OCI-LY3 (cell line): ENCODE data around the gene TMEM242.

Experiments
- H2AFZ ChIP-seq: fragments of 200-600, 300-600 bp; shearing (Covaris generic); 2 replicates; pipeline ENCODE4 v1.6.0; 2014; ENCODE audit warnings: antibody characterized with exemption, low read depth, low read length
- H3K27ac ChIP-seq: fragments of 200-600, 300-600 bp; sonication (generic); 2 replicates; pipeline ENCODE4 v1.5.1; 2014; ENCODE audit warnings: mild to moderate bottlenecking, low read length, moderate library complexity, mixed read lengths
- H3K27me3 ChIP-seq: fragments of 200-600, 300-600 bp; sonication (generic); 2 replicates; pipeline ENCODE4 v1.6.1; 2014; ENCODE audit warnings: low read depth, low read length, mixed read lengths
- H3K36me3 ChIP-seq: fragments of 200-600, 300-600 bp; sonication (generic); replicated peaks from 2 replicates; pipeline ENCODE3; 2014; ENCODE audit warnings: low read depth, low read length, mixed read lengths
- H3K4me1 ChIP-seq: fragments of 300-600, 200-600 bp; sonication (generic); 2 replicates; pipeline ENCODE4 v1.6.1; 2014; ENCODE audit warnings: low read length, mixed read lengths
- H3K4me2 ChIP-seq: fragments of 200-600, 300-600 bp; sonication (generic); 2 replicates; pipeline ENCODE4 v1.6.1; 2014; ENCODE audit warnings: low read length, mixed read lengths
- H3K4me3 ChIP-seq: fragments of 300-600, 200-600 bp; sonication (generic); 2 replicates; pipeline ENCODE4 v1.5.1; 2014; ENCODE audit warnings: antibody characterized with exemption, mild to moderate bottlenecking, low read length, moderate library complexity
- H3K79me2 ChIP-seq: fragments of 300-600, 200-600 bp; shearing (Covaris generic); 2 replicates; pipeline ENCODE4 v1.6.1; 2014; ENCODE audit warnings: mild to moderate bottlenecking, low read length, mixed read lengths
- H3K9ac ChIP-seq: fragments of 300-600, 200-600 bp; shearing (Covaris generic); 2 replicates; pipeline ENCODE4 v1.6.0; 2014; ENCODE audit warnings: mild to moderate bottlenecking, low read length, moderate library complexity
- H3K9me3 ChIP-seq: fragments of 200-600, 300-600 bp; shearing (Covaris generic); 2 replicates; pipeline ENCODE4 v1.6.1; 2014; ENCODE audit warnings: low read length, mixed read lengths; ENCODE audit not compliant: insufficient read depth
- H4K20me1 ChIP-seq: fragments of 200-600, 300-600 bp; sonication (generic); 2 replicates; pipeline ENCODE4 v1.6.1; 2016; ENCODE audit warnings: low read length, mixed read lengths; ENCODE audit not compliant: insufficient read depth
- EZH2phosphoT487 ChIP-seq: fragments of 200-600 bp; shearing (Covaris generic); IDR thresholded peaks from 2 replicates; pipeline ENCODE4 v1.6.1; 2018; ENCODE audit warnings: antibody characterized with exemption, mixed run types, low read depth
- TF ChIP-seq, protein P1 (sequence below): fragments of 200-600, 300-600 bp; sonication (generic); IDR thresholded peaks from 2 replicates; pipeline ENCODE4 v1.5.1; 2014; ENCODE audit warnings: antibody characterized with exemption, low read length, low read depth

The TMEM242 gene

DNA sequence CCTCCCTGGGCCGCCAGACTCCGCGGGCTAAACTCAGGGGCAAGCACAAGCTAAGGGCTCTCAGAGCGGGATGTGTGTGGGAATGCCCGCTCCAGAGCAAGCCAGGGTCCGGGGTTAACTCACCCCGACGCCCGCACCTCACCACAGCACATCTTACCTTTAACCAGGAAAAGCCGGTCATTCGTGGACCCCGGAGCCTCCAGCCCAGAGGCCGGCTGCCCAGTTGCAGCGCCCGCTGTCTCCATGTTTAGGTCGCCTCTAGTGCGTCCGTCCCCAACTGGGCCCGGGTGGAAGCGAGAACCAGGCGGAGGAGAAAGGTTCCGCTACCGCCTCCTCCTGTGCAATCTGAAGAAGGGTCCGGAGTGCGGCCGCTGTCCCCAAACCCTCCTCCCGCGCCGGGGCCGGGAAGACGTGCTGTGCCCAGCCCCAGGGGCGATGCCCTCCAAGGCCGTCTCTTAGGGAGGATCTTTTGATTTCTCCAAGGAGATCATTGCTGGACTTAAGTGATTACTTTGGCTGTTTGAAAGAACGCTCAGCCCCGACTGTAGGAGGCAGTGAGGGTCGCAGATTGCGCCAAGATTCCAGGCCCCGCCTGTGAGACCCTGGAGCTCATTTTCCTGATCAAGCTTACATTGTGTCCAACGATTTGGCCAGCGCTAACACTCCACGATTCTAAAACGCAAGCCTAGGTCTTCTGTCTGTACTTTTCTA lies at the start of gene TMEM242:
TSS of gene TMEM242 (minus strand) at position 265 of the 711 bp plus-strand sequence. CDS start at position 245, 20 bp downstream.
- no peak for TF ChIP-seq EZH2phosphoT487
- TF ChIP-seq, protein P1, sequence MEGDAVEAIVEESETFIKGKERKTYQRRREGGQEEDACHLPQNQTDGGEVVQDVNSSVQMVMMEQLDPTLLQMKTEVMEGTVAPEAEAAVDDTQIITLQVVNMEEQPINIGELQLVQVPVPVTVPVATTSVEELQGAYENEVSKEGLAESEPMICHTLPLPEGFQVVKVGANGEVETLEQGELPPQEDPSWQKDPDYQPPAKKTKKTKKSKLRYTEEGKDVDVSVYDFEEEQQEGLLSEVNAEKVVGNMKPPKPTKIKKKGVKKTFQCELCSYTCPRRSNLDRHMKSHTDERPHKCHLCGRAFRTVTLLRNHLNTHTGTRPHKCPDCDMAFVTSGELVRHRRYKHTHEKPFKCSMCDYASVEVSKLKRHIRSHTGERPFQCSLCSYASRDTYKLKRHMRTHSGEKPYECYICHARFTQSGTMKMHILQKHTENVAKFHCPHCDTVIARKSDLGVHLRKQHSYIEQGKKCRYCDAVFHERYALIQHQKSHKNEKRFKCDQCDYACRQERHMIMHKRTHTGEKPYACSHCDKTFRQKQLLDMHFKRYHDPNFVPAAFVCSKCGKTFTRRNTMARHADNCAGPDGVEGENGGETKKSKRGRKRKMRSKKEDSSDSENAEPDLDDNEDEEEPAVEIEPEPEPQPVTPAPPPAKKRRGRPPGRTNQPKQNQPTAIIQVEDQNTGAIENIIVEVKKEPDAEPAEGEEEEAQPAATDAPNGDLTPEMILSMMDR = peak; percentile 14; the same call in 1 of the 2 replicates
- H3K9ac ChIP-seq = peak within 1 kb of the TSS; percentile 69
- H3K4me3 ChIP-seq = peak within 1 kb of the TSS; percentile 96
- peaks cover 16% of the 10 kb centered on the region for H3K4me1 ChIP-seq
- no peak within 1 kb of the TSS for H3K27ac ChIP-seq
- no peaks in the 10 kb centered on the region for H4K20me1 ChIP-seq
- peaks cover 5% of the 10 kb centered on the region; the same call in 1 of the 2 replicates for H3K79me2 ChIP-seq
- H3K9me3 ChIP-seq = no peaks in the 10 kb centered on the region
- H3K4me2 ChIP-seq = peak within 1 kb of the TSS; percentile 92
- no peaks in the 10 kb centered on the region for H3K36me3 ChIP-seq
- peaks cover 24% of the 10 kb centered on the region for H3K27me3 ChIP-seq
- H2AFZ ChIP-seq = peak within 1 kb of the TSS; percentile 97

DNA sequence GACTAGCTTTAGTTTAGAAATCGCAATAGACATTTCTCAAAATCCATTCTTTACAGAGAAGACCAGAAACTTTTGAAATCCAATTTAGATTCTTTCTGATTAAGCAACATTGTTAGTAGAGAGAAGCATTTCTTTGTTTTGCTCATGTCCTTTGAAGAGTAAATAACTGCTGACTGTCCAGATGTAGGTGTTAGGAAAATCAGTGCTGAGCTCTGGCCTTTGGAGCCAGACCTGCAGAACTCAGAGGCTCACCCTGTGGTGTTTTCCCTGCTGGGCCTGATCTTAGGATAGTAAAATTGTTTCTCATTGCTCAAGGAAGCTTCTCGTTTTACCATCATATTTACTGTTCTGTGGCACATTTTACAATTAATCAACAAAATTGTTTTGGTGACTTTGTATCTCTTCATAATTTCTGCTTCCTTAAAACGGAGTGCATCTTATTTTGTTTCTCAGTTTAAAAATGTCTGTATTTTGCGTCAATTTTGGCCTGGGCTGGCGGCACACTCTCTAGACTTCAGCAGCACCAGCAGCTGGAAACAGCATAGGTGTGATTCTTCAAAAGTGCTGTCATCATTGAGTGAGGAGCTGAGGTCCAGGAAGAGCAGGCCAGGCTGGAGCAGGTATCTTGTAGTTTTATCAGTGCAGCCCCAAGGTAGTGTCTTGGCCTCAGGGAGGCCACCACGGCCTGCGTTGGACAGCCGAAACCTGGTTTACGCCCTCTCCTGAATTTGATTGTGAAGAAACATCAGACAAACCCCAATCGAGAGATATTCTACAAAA lies 49.4 kb upstream of the TMEM242 start:
- H3K79me2 ChIP-seq = no peaks in the 10 kb centered on the region
- H3K36me3 ChIP-seq = no peaks in the 10 kb centered on the region
- H3K4me3 ChIP-seq = no peak overlapping the region
- peaks cover 5% of the 10 kb centered on the region; the same call in 1 of the 2 replicates for H3K4me1 ChIP-seq
- no peak overlapping the region for H3K4me2 ChIP-seq
- no peaks in the 10 kb centered on the region for H3K27me3 ChIP-seq
- no peaks in the 10 kb centered on the region for H3K9me3 ChIP-seq
- no peaks in the 10 kb centered on the region for H4K20me1 ChIP-seq
- TF ChIP-seq, protein P1 = no peak
- no peak for TF ChIP-seq EZH2phosphoT487
- no peak overlapping the region for H3K27ac ChIP-seq
- no peak overlapping the region for H2AFZ ChIP-seq
- H3K9ac ChIP-seq = no peak overlapping the region

DNA sequence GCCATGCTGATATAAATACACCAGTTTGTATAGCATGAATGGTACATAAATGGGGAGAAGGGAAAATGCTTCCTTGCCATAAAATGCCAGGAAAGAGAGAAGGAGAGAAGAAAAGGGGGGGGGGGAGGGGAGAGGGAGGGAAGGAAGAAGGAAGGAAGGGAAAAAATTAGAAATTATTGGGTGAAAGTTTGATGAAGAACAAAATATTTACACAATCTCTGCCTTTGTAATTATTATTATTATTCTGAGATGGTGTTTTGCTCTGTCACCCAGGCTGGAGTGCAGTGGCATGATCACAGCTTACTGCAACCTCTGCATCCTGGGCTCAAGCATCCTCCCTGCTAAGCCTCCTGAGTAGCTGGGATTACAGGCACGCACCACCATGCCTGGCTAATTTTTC lies 47.4 kb upstream of the TMEM242 start:
- Histone ChIP-seq H2AFZ (no peak overlapping the region), H3K79me2 (no peaks in the 10 kb centered on the region), H3K27me3 (no peaks in the 10 kb centered on the region), H4K20me1 (no peaks in the 10 kb centered on the region), H3K27ac (no peak overlapping the region), H3K36me3 (no peaks in the 10 kb centered on the region), H3K4me1 (no peaks in the 10 kb centered on the region), H3K9ac (no peak overlapping the region), H3K4me2 (no peak overlapping the region), H3K4me3 (no peak overlapping the region), H3K9me3 (no peaks in the 10 kb centered on the region)
- no peak for TF ChIP-seq EZH2phosphoT487
- TF ChIP-seq, protein P1 = no peak

DNA sequence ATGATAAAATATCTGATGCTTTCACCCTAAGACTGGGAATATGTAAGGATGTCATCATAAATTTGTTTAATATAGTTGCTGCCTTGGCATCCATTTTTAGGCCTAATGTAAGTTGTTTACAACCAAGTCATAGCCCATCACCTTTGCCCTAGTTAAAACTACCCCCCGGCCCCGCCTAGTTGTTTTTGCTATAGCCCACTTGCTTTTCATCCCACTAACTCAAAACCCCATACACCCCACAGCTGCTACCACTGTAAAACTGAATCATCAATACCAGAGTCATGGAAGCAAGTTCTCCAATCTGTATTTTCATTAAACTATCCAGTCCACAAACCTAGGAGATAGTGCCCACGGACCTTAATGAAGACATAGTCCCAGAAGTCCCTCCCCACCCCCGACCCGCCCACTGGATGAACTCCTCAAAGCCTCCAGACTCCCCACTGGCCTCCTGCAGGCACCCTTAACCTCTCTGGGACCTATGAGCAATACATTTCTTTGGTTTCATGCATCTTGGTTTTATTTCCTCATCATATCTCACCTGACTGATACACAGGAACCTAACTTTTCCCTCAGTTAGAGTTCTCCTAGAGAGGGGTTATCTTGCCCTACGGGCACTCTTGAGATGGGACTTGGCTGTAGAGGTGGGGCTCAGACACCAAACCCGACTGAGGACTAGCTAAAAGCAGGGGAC lies 45.2 kb upstream of the TMEM242 start:
- Histone ChIP-seq H3K4me3 (no peak overlapping the region), H3K27ac (no peak overlapping the region), H3K36me3 (no peaks in the 10 kb centered on the region), H3K4me2 (no peak overlapping the region), H3K79me2 (no peaks in the 10 kb centered on the region), H3K27me3 (no peaks in the 10 kb centered on the region), H2AFZ (no peak overlapping the region), H4K20me1 (no peaks in the 10 kb centered on the region), H3K9me3 (no peaks in the 10 kb centered on the region), H3K4me1 (no peaks in the 10 kb centered on the region), H3K9ac (no peak overlapping the region)
- no peak for TF ChIP-seq EZH2phosphoT487
- TF ChIP-seq, protein P1 = no peak
